WTC11 (cell line): Measurements from ENCODE around the gene RUVBL2. TPM values are rescaled to one million over a fixed set of nuclear protein-coding genes. Genes with fewer than 3 reads are reported as not detected.

Experiments used
- ATAC-seq: fragments of 200-7000 bp; cut with Tn5 transposase; 2 replicates; pipeline ENCODE4 v1.10.0; 2021; ENCODE audit warnings: mild to moderate bottlenecking, moderate library complexity
- CTCF ChIA-PET: fragments of 300-600 bp; sonication (Branson Sonifier 250); formaldehyde crosslinking; loops from one replicate; lab custom pipeline; 2021; ENCODE audit warnings: antibody characterized with exemption; lab: Charles Lee
- POLR2A ChIA-PET: fragments of 350-600 bp; sonication (Branson Sonifier 250); formaldehyde crosslinking; loops from one replicate; lab custom pipeline; 2021; ENCODE audit warnings: antibody characterized with exemption; lab: Charles Lee
- DNase-seq: peaks from one replicate; pipeline ENCODE4 v3.0.0; 2021; ENCODE audit warnings: low spot score
- H3K27ac Mint-ChIP-seq: 2 replicates; pipeline ENCODE4 v1.8.0; 2021; ENCODE audit warnings: mixed read lengths
- H3K27me3 Mint-ChIP-seq: 2 replicates; pipeline ENCODE4 v1.8.0; 2021; ENCODE audit warnings: low read depth, mild to moderate bottlenecking, moderate library complexity, mixed read lengths
- H3K36me3 Mint-ChIP-seq: 2 replicates; pipeline ENCODE4 v1.8.0; 2021; ENCODE audit warnings: mixed read lengths
- H3K4me1 Mint-ChIP-seq: 2 replicates; pipeline ENCODE4 v1.8.0; 2022; ENCODE audit warnings: mixed read lengths
- H3K4me3 Mint-ChIP-seq: 2 replicates; pipeline ENCODE4 v1.8.0; 2021; ENCODE audit warnings: mild to moderate bottlenecking, moderate library complexity, mixed read lengths
- H3K9me3 Mint-ChIP-seq: 2 replicates; pipeline ENCODE4 v1.8.0; 2021; ENCODE audit warnings: mixed read lengths
- ATF1 ChIP-seq: sonication (generic); formaldehyde crosslinking; IDR thresholded peaks from 2 replicates; pipeline ENCODE4 v1.8.1; 2023; ENCODE audit warnings: mild to moderate bottlenecking, moderate library complexity, missing genetic modification reagents
- ATF3 ChIP-seq: sonication (generic); formaldehyde crosslinking; conservative IDR thresholded peaks from 2 replicates; pipeline ENCODE4 v1.8.1; 2022; ENCODE audit warnings: mild to moderate bottlenecking, missing genetic modification reagents
- CTCF ChIP-seq: fragments of 200-600 bp; IDR thresholded peaks from 2 replicates; pipeline ENCODE4 v1.8.0; 2022; ENCODE audit warnings: antibody characterized with exemption
- ETV6 ChIP-seq: sonication (generic); formaldehyde crosslinking; IDR thresholded peaks from 2 replicates; pipeline ENCODE4 v1.8.1; 2022; ENCODE audit warnings: mild to moderate bottlenecking, missing genetic modification reagents
- GRHL2 ChIP-seq: fragments of 250-450 bp; sonication (Bioruptor Pico); IDR thresholded peaks from 2 replicates; pipeline ENCODE4 v1.8.0; 2022; ENCODE audit warnings: mild to moderate bottlenecking, moderate library complexity; ENCODE audit not compliant: insufficient replicate concordance, severe bottlenecking
- NR2C2 ChIP-seq: sonication (generic); formaldehyde crosslinking; IDR thresholded peaks from 2 replicates; pipeline ENCODE4 v1.8.0; 2022; ENCODE audit warnings: mild to moderate bottlenecking, missing genetic modification reagents
- SP1 ChIP-seq: sonication (generic); formaldehyde crosslinking; conservative IDR thresholded peaks from 2 replicates; pipeline ENCODE4 v1.8.1; 2022; ENCODE audit warnings: missing genetic modification reagents
- TP53 ChIP-seq: sonication (generic); formaldehyde crosslinking; IDR thresholded peaks from 2 replicates; pipeline ENCODE4 v1.8.1; 2023; ENCODE audit warnings: mild to moderate bottlenecking, missing genetic modification reagents
- ZNF396 ChIP-seq: fragments of 250-450 bp; sonication (Bioruptor Pico); IDR thresholded peaks from 2 replicates; pipeline ENCODE4 v1.8.0; 2021; ENCODE audit warnings: mild to moderate bottlenecking, moderate library complexity, borderline replicate concordance
- total RNA-seq: library from RNA; stranded (reverse); gene quantifications from 3 replicates; pipeline ENCODE4 v1.2.3, GENCODE V29; 2021
- TF ChIP-seq, protein P1 (sequence below): sonication (generic); formaldehyde crosslinking; IDR thresholded peaks from 2 replicates; pipeline ENCODE4 v1.8.0; 2022; ENCODE audit warnings: missing genetic modification reagents
- TF ChIP-seq, protein P2 (sequence below): sonication (generic); formaldehyde crosslinking; IDR thresholded peaks from 2 replicates; pipeline ENCODE4 v1.8.1; 2023; ENCODE audit warnings: mild to moderate bottlenecking, missing genetic modification reagents
- TF ChIP-seq, protein P3 (sequence below): sonication (generic); formaldehyde crosslinking; IDR thresholded peaks from 2 replicates; pipeline ENCODE4 v1.8.1; 2022; ENCODE audit warnings: mild to moderate bottlenecking, missing genetic modification reagents, moderate library complexity, borderline replicate concordance

Gene RUVBL2
- total RNA-seq, 1 experiment from 2014 or later: 178 TPM

- peak; percentile 92 for DNase-seq
- H3K27me3 Mint-ChIP-seq: no peaks in the 10 kb centered on the region
- POLR2A ChIA-PET: interaction anchor here (0.7 kb wide), 1 partner anchor 10 kb away, joined by 3 read pairs; no protein-coding TSS in a partner anchor
- peak; percentile 13 for ATAC-seq
- no peak overlapping the region for H3K4me3 Mint-ChIP-seq
- H3K4me1 Mint-ChIP-seq: peaks cover 23% of the 10 kb centered on the region
- peak overlapping the region; percentile 3 for H3K27ac Mint-ChIP-seq
- no peaks in the 10 kb centered on the region for H3K9me3 Mint-ChIP-seq
- H3K36me3 Mint-ChIP-seq: peaks cover 11% of the 10 kb centered on the region
- CTCF ChIA-PET: interaction anchor here (0.6 to 3.0 kb wide), 30 partner anchors 9 to 769 kb away, joined by 3 to 26 read pairs (median 4); partner anchors contain the start of genes AP2A1, CGB2, HSD17B14 and LHB
- TF ChIP-seq CTCF: peak; percentile 74
- no peak for TF ChIP-seq ZNF396
Observed at GRCh38 chr19:48997972-48998371, 4.3 kb downstream of the RUVBL2 start.

DNA sequence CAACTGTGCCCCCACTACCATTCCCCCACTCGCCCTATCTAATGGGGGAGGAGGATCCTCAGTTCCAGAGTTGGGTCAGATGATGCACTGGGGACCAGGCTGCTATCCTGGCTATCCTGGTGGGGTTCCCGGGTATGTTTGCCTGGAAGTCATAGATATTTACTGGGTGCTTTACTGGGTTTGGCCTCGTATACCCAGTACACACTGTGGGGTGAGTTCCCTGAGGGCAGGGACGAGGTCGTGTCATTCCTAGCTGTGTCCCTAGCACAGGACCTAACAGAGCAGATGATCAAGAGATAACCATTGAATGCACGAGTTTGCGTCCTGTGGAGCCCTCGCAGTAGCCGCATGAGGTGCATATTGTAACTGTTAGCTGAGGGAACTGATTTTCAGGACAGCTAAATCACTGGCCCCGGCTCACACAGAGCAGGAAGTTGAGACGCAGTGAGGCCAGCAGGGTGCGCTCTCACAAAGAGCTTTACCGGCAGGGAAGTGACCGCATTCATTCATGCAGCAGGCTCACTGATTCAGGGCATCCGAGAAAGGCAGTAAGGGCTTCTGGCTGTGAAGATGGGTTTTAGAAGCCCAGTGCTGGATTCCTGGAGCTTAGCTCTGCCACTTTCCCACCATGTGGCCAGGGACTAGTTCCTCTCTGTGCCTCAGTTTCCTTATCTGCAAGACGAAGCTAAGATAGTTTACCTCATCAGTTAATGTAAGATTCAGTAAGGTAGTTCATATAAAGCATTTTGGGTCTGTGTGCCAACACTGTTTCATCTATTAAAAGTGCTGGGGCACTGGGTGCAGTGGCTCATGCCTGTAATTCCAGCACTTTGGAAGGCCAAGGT is 6.0 kb downstream of the RUVBL2 start:
- TF ChIP-seq, protein P1, sequence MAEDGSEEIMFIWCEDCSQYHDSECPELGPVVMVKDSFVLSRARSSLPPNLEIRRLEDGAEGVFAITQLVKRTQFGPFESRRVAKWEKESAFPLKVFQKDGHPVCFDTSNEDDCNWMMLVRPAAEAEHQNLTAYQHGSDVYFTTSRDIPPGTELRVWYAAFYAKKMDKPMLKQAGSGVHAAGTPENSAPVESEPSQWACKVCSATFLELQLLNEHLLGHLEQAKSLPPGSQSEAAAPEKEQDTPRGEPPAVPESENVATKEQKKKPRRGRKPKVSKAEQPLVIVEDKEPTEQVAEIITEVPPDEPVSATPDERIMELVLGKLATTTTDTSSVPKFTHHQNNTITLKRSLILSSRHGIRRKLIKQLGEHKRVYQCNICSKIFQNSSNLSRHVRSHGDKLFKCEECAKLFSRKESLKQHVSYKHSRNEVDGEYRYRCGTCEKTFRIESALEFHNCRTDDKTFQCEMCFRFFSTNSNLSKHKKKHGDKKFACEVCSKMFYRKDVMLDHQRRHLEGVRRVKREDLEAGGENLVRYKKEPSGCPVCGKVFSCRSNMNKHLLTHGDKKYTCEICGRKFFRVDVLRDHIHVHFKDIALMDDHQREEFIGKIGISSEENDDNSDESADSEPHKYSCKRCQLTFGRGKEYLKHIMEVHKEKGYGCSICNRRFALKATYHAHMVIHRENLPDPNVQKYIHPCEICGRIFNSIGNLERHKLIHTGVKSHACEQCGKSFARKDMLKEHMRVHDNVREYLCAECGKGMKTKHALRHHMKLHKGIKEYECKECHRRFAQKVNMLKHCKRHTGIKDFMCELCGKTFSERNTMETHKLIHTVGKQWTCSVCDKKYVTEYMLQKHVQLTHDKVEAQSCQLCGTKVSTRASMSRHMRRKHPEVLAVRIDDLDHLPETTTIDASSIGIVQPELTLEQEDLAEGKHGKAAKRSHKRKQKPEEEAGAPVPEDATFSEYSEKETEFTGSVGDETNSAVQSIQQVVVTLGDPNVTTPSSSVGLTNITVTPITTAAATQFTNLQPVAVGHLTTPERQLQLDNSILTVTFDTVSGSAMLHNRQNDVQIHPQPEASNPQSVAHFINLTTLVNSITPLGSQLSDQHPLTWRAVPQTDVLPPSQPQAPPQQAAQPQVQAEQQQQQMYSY (CRISPR knock-in tag): no peak
- TF ChIP-seq CTCF: peak; percentile 48; the same call in 1 of the 2 replicates
- TF ChIP-seq SP1: peak; percentile 46; the same call in 1 of the 2 replicates
- no peaks in the 10 kb centered on the region for H3K27me3 Mint-ChIP-seq
- H3K4me1 Mint-ChIP-seq: peaks cover 14% of the 10 kb centered on the region
- peaks cover 12% of the 10 kb centered on the region for H3K36me3 Mint-ChIP-seq
- H3K4me3 Mint-ChIP-seq: no peak overlapping the region; the same call in 1 of the 2 replicates
- DNase-seq (peak; percentile 89), ATAC-seq (peak; percentile 90)
- no peaks in the 10 kb centered on the region for H3K9me3 Mint-ChIP-seq
- peak overlapping the region; percentile 88 for H3K27ac Mint-ChIP-seq
- ChIA-PET POLR2A (interaction anchor here (0.6 to 1.0 kb wide), 2 partner anchors 36 to 73 kb away, joined by 3 read pairs; no protein-coding TSS in a partner anchor), CTCF (interaction anchor here (0.5 to 3.0 kb wide), 68 partner anchors 9 to 1134 kb away, joined by 3 to 78 read pairs (median 6); partner anchors contain the start of genes BAX, CGB2, CGB7 and DHDH)

DNA sequence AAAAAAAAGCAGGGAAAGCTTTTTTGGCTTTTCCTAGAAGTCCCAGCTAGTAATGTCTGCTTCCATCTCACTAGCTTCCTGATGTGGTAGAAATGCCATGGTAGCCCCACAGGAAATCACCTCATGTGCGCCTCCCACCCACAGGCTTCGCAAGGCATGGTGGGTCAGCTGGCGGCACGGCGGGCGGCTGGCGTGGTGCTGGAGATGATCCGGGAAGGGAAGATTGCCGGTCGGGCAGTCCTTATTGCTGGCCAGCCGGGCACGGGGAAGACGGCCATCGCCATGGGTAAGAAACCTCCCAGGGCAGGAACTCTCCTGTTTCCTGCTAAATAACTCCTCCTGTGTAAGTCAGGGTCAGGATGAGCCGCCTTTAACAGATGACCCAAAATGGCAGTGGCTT is 10.4 kb downstream of the RUVBL2 start:
- peaks cover 7% of the 10 kb centered on the region for H3K4me1 Mint-ChIP-seq
- H3K36me3 Mint-ChIP-seq: peaks cover 30% of the 10 kb centered on the region
- no peaks in the 10 kb centered on the region for H3K9me3 Mint-ChIP-seq
- no peak overlapping the region for H3K4me3 Mint-ChIP-seq
- no peak overlapping the region for H3K27ac Mint-ChIP-seq
- ChIA-PET POLR2A (no interaction called here), CTCF (interaction anchor here (1.0 to 1.5 kb wide), 2 partner anchors 10 to 34 kb away, joined by 5 to 6 read pairs; partner anchors contain the start of gene RUVBL2)
- ATAC-seq (no peak), DNase-seq (no peak)
- no peaks in the 10 kb centered on the region for H3K27me3 Mint-ChIP-seq
- no peak for TF ChIP-seq ETV6 (CRISPR knock-in tag)
- no peak for TF ChIP-seq GRHL2 (CRISPR knock-in tag)
- no peak for TF ChIP-seq ZNF396
- TF ChIP-seq NR2C2: no peak
- no peak for TF ChIP-seq TP53 (CRISPR knock-in tag)
- TF ChIP-seq ATF1 (CRISPR knock-in tag): no peak
- no peak for TF ChIP-seq ATF3 (CRISPR knock-in tag)
- TF ChIP-seq, protein P2, sequence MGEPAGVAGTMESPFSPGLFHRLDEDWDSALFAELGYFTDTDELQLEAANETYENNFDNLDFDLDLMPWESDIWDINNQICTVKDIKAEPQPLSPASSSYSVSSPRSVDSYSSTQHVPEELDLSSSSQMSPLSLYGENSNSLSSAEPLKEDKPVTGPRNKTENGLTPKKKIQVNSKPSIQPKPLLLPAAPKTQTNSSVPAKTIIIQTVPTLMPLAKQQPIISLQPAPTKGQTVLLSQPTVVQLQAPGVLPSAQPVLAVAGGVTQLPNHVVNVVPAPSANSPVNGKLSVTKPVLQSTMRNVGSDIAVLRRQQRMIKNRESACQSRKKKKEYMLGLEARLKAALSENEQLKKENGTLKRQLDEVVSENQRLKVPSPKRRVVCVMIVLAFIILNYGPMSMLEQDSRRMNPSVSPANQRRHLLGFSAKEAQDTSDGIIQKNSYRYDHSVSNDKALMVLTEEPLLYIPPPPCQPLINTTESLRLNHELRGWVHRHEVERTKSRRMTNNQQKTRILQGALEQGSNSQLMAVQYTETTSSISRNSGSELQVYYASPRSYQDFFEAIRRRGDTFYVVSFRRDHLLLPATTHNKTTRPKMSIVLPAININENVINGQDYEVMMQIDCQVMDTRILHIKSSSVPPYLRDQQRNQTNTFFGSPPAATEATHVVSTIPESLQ (CRISPR knock-in tag): no peak
- TF ChIP-seq, protein P3, sequence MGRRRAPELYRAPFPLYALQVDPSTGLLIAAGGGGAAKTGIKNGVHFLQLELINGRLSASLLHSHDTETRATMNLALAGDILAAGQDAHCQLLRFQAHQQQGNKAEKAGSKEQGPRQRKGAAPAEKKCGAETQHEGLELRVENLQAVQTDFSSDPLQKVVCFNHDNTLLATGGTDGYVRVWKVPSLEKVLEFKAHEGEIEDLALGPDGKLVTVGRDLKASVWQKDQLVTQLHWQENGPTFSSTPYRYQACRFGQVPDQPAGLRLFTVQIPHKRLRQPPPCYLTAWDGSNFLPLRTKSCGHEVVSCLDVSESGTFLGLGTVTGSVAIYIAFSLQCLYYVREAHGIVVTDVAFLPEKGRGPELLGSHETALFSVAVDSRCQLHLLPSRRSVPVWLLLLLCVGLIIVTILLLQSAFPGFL (CRISPR knock-in tag): no peak
